IMR-90 (cell line): Measurements from ENCODE around the gene FAM229A. TPM values are rescaled to one million over a fixed set of nuclear protein-coding genes. Genes with fewer than 3 reads are reported as not detected.

Experiments
- ATAC-seq: fragments of 200-7000 bp; cut with Tn5 transposase; 2 replicates; pipeline ENCODE4 v1.9.1; 2020; ENCODE audit warnings: low read depth, mild to moderate bottlenecking, moderate library complexity
- BruUV-seq: library from RNA; stranded (reverse); fragments of 400-500 nt; replicated peaks from 2 replicates; lab custom pipeline; 2021; lab: Mats Ljungman, UMichigan
- CTCF ChIA-PET: fragments of 300-600 bp; formaldehyde crosslinking; extraction: SDS; loops from one replicate; lab custom pipeline; 2021; ENCODE audit warnings: antibody characterized with exemption; lab: Yijun Ruan, JAX
- POLR2A ChIA-PET: fragments of 300-600 bp; sonication (Branson Sonifier 250); formaldehyde crosslinking; loops from one replicate; lab custom pipeline; 2022; ENCODE audit warnings: antibody characterized with exemption; ENCODE audit not compliant: unreplicated experiment; lab: Charles Lee
- DNase-seq: peaks from one replicate; pipeline ENCODE4 v3.0.0; 2013
- H2AFZ ChIP-seq: replicated peaks from 2 replicates; pipeline ENCODE3; 2013; ENCODE audit warnings: low read length, mild to moderate bottlenecking; ENCODE audit not compliant: poor library complexity
- H2AK5ac ChIP-seq: 2 replicates; pipeline ENCODE4 v1.6.1; 2013; ENCODE audit warnings: low read depth, low read length, inconsistent platforms
- H2AK9ac ChIP-seq: replicated peaks from 2 replicates; pipeline ENCODE3; 2013; ENCODE audit warnings: mild to moderate bottlenecking, low read depth, low read length, moderate library complexity; ENCODE audit not compliant: poor library complexity
- H2BK120ac ChIP-seq: 2 replicates; pipeline ENCODE4 v1.6.1; 2013; ENCODE audit warnings: low read depth, low read length, inconsistent platforms
- H2BK15ac ChIP-seq: 3 replicates; pipeline ENCODE4 v1.6.1; 2013; ENCODE audit warnings: low read depth, low read length, inconsistent platforms
- H2BK20ac ChIP-seq: 2 replicates; pipeline ENCODE4 v1.6.1; 2013; ENCODE audit warnings: low read depth, mild to moderate bottlenecking, inconsistent platforms, low read length, moderate library complexity
- H2BK5ac ChIP-seq: 2 replicates; pipeline ENCODE4 v1.6.1; 2013; ENCODE audit warnings: mild to moderate bottlenecking, low read depth, low read length, inconsistent platforms; ENCODE audit not compliant: poor library complexity, severe bottlenecking
- H3K14ac ChIP-seq: replicated peaks from 2 replicates; pipeline ENCODE4 v1.6.1; 2013; ENCODE audit warnings: low read depth, low read length, inconsistent platforms
- H3K18ac ChIP-seq: 2 replicates; pipeline ENCODE4 v1.6.1; 2013; ENCODE audit warnings: low read depth, low read length, control low read depth
- H3K23ac ChIP-seq: 2 replicates; pipeline ENCODE4 v1.6.1; 2013; ENCODE audit warnings: low read depth, low read length, inconsistent platforms
- H3K27ac ChIP-seq: 2 replicates; pipeline ENCODE4 v1.5.1; 2013; ENCODE audit warnings: mild to moderate bottlenecking, control low read depth, low read length; ENCODE audit not compliant: insufficient read depth
- H3K27me3 ChIP-seq: 2 replicates; pipeline ENCODE4 v1.6.1; 2013; ENCODE audit warnings: low read length; ENCODE audit not compliant: control insufficient read depth, insufficient read depth
- H3K36me3 ChIP-seq: 2 replicates; pipeline ENCODE4 v1.6.1; 2013; ENCODE audit warnings: low read length, mixed read lengths; ENCODE audit not compliant: control insufficient read depth, insufficient read depth
- H3K4ac ChIP-seq: 2 replicates; pipeline ENCODE4 v1.6.1; 2013; ENCODE audit warnings: low read depth, low read length, inconsistent platforms
- H3K4me1 ChIP-seq: 2 replicates; pipeline ENCODE4 v1.6.1; 2013; ENCODE audit warnings: low read length, mixed read lengths; ENCODE audit not compliant: control insufficient read depth, insufficient read depth
- H3K4me2 ChIP-seq: 2 replicates; pipeline ENCODE4 v1.6.1; 2013; ENCODE audit warnings: low read depth, mild to moderate bottlenecking, control low read depth, low read length, moderate library complexity
- H3K4me3 ChIP-seq: 2 replicates; pipeline ENCODE4 v1.5.1; 2013; ENCODE audit warnings: low read depth, mild to moderate bottlenecking, control low read depth, low read length, moderate library complexity; ENCODE audit not compliant: insufficient read depth
- H3K56ac ChIP-seq: 2 replicates; pipeline ENCODE4 v1.6.1; 2013; ENCODE audit warnings: low read length, inconsistent platforms; ENCODE audit not compliant: insufficient read depth; ENCODE audit errors: extremely low read depth
- H3K79me1 ChIP-seq, 2 experiments: 2 replicates each; pipeline ENCODE4 v1.6.1; 2013; ENCODE audit warnings: low read length in 2 of 2, inconsistent platforms in 1 of 2, low read depth in 1 of 2
- H3K9ac ChIP-seq: 2 replicates; pipeline ENCODE4 v1.6.1; 2013; ENCODE audit warnings: low read depth, low read length, control low read depth
- H3K9me1 ChIP-seq: 2 replicates; pipeline ENCODE4 v1.6.1; 2013; ENCODE audit warnings: low read length, inconsistent platforms; ENCODE audit not compliant: insufficient read depth
- H3K9me3 ChIP-seq: 2 replicates; pipeline ENCODE4 v1.6.1; 2013; ENCODE audit warnings: low read length; ENCODE audit not compliant: control insufficient read depth, insufficient read depth
- H4K20me1 ChIP-seq: 2 replicates; pipeline ENCODE4 v1.6.1; 2013; ENCODE audit warnings: low read length, inconsistent platforms; ENCODE audit not compliant: insufficient read depth
- H4K5ac ChIP-seq: 2 replicates; pipeline ENCODE4 v1.6.1; 2013; ENCODE audit warnings: mild to moderate bottlenecking, low read depth, low read length, control low read depth
- H4K8ac ChIP-seq, 2 experiments: 2 replicates each; pipeline ENCODE4 v1.6.1; 2013; ENCODE audit warnings: low read depth in 2 of 2, low read length in 2 of 2, control low read depth in 1 of 2, inconsistent platforms in 1 of 2
- H4K91ac ChIP-seq: 2 replicates; pipeline ENCODE4 v1.6.1; 2013; ENCODE audit warnings: low read depth, low read length, inconsistent platforms; ENCODE audit not compliant: insufficient read depth
- BHLHE40 ChIP-seq: fragments of 150-350 bp; IDR thresholded peaks from 2 replicates; pipeline ENCODE4 v1.6.1; 2016; ENCODE audit warnings: mild to moderate bottlenecking, low read depth, low read length
- CEBPB ChIP-seq: IDR thresholded peaks from 2 replicates; pipeline ENCODE4 v1.6.1; 2012; ENCODE audit warnings: low read depth, low read length, improper control_type of control experiment
- CHD1 ChIP-seq: IDR thresholded peaks from 2 replicates; pipeline ENCODE4 v1.6.1; 2012; ENCODE audit warnings: low read depth, low read length, improper control_type of control experiment
- FOS ChIP-seq: fragments of 150-350 bp; IDR thresholded peaks from 2 replicates; pipeline ENCODE4 v1.6.1; 2016; ENCODE audit warnings: low read depth, low read length
- MAFK ChIP-seq: IDR thresholded peaks from 2 replicates; pipeline ENCODE4 v1.6.1; 2012; ENCODE audit warnings: low read depth, low read length, improper control_type of control experiment
- MAZ ChIP-seq: IDR thresholded peaks from 2 replicates; pipeline ENCODE4 v1.6.1; 2012; ENCODE audit warnings: low read depth, mild to moderate bottlenecking, low read length, improper control_type of control experiment, moderate library complexity, borderline replicate concordance
- MXI1 ChIP-seq: IDR thresholded peaks from 2 replicates; pipeline ENCODE4 v1.6.1; 2012; ENCODE audit warnings: low read depth, mild to moderate bottlenecking, low read length, moderate library complexity, borderline replicate concordance
- NFE2L2 ChIP-seq: fragments of 150-350 bp; IDR thresholded peaks from 2 replicates; pipeline ENCODE4 v1.6.1; 2016; ENCODE audit warnings: low read depth, mild to moderate bottlenecking, low read length
- POLR2A ChIP-seq: IDR thresholded peaks from 2 replicates; pipeline ENCODE4 v1.6.1; 2012; ENCODE audit warnings: mild to moderate bottlenecking, low read depth, low read length
- RAD21 ChIP-seq: IDR thresholded peaks from 2 replicates; pipeline ENCODE4 v1.6.1; 2012; ENCODE audit warnings: low read length, improper control_type of control experiment
- RCOR1 ChIP-seq: IDR thresholded peaks from 2 replicates; pipeline ENCODE4 v1.6.1; 2012; ENCODE audit warnings: mild to moderate bottlenecking, low read length, improper control_type of control experiment; ENCODE audit not compliant: insufficient replicate concordance
- RFX5 ChIP-seq: IDR thresholded peaks from 2 replicates; pipeline ENCODE4 v1.8.0; 2012; ENCODE audit warnings: low read depth, mild to moderate bottlenecking, low read length, moderate library complexity
- WGBS, 2 experiments: methylation state at CpG; one replicate each; pipeline versions ENCODE4 v1.1.5 to v1.1.7; 2013; ENCODE audit warnings: missing lambda C conversion rate in 2 of 2; ENCODE audit not compliant: insufficient read length in 1 of 2; ENCODE audit errors: extremely low coverage in 2 of 2; 5-methylcytosine and 5-hydroxymethylcytosine counted together
- dilution Hi-C: fragments of 300-500 bp; cut with HindIII; formaldehyde crosslinking; loops from one replicate; pipeline ENCODE4 v1.14.3; 2018; ENCODE audit warnings: low sequenced_read_pairs; ENCODE audit not compliant: unreplicated experiment
- in situ Hi-C: fragments of 300-500 bp; cut with MboI; formaldehyde crosslinking; loops from 3 replicates; pipeline ENCODE4 v1.14.3; 2019; ENCODE audit warnings: low sequenced_read_pairs, inconsistent platforms, mixed read lengths
- intact Hi-C: fragments of 100-400 bp; cut with micrococcal nuclease; formaldehyde crosslinking; loops from 2 replicates; pipeline ENCODE4 v1.10.0; 2022
- polyA plus RNA-seq, 3 experiments: library from polyadenylated mRNA; depleted of rRNA; stranded (reverse); fragments of >200 nt; gene quantifications; 2 replicates each; pipeline ENCODE4 v1.2.3, GENCODE V29; 2012; ENCODE audit warnings: low replicate concordance in 1 of 3
- total RNA-seq: library from RNA; depleted of rRNA; stranded (reverse); fragments of >200 nt; gene quantifications from 2 replicates; pipeline ENCODE4 v1.2.3, GENCODE V29; 2012
- TF ChIP-seq, protein P1 (sequence below): fragments of 150-350 bp; IDR thresholded peaks from 2 replicates; pipeline ENCODE4 v1.6.1; 2017; ENCODE audit warnings: mild to moderate bottlenecking, antibody characterized with exemption, low read length, low read depth
- TF ChIP-seq, protein P2 (sequence below): conservative IDR thresholded peaks from 2 replicates; pipeline ENCODE4 v1.5.1; 2012; ENCODE audit warnings: mild to moderate bottlenecking, low read depth, low read length, improper control_type of control experiment
- TF ChIP-seq, protein P3 (sequence below): fragments of 150-350 bp; IDR thresholded peaks from 2 replicates; pipeline ENCODE4 v1.6.1; 2016; ENCODE audit warnings: low read depth, mild to moderate bottlenecking, low read length, moderate library complexity, borderline replicate concordance

Gene FAM229A
- total and polyA plus RNA-seq, 2 of the 4 experiments (the other 2 are of a cell fraction): 0.36 to 4.3 TPM

DNA sequence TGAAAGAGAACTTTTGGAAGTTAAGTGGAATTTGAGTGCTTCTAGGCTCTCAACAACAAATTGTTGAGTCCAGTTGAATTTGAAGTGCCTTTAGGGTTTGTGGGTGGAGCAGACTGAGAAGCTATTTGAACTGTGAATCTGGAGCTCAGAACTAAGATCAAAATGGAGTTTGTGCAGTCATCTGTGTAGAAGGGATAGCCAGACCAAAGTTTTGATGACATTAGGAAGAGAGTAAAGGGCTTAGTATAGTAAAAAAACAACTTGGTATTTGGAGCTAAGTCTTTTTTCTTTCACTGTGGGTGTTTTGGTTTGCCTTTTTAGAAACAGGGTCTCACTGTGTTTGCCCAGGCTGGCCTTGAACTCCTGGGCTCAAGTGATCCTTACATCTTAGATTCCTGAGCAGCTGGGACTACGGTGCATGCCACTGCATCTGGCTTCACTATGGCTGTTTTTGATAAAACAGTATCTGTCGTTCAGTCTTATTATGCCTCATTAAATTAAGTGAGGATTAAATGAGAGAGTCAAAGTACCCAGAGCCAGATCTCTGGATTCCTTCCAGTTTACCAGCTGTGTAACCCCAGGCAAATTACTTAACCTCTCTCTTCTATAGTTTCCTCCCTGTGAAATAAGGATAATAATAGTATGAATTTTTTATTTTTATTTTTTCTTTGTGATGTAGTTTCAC is 50.4 kb downstream of the FAM229A start:
- H2BK120ac ChIP-seq: no peak overlapping the region
- no peak overlapping the region for H2AK9ac ChIP-seq
- BruUV-seq: no TSS peak
- no peak overlapping the region for H3K27ac ChIP-seq
- no peak overlapping the region for H3K4me3 ChIP-seq
- dilution Hi-C loops: no loop called here
- H3K36me3 ChIP-seq: peaks cover 5% of the 10 kb centered on the region
- no peak overlapping the region for H2BK5ac ChIP-seq
- no peak overlapping the region for H3K9ac ChIP-seq
- H4K20me1 ChIP-seq: peaks cover 7% of the 10 kb centered on the region
- no peak overlapping the region for H3K14ac ChIP-seq
- H4K5ac ChIP-seq: no peak overlapping the region; the same call in 1 of the 2 replicates
- ATAC-seq (no peak; the same call in 1 of the 2 replicates), DNase-seq (no peak)
- H3K4me2 ChIP-seq: no peak overlapping the region
- H3K4ac ChIP-seq: no peak overlapping the region
- H3K9me3 ChIP-seq: no peaks in the 10 kb centered on the region
- 83% methylated on average over 1 of the region's 2 CpGs; no CpG with 5 or more reads in 1 of the 2 experiments for WGBS, 2 experiments
- H3K18ac ChIP-seq: no peak overlapping the region
- ChIA-PET CTCF (interaction anchor here (0.6 kb wide), 1 partner anchor 53 kb away, joined by 3 read pairs; no protein-coding TSS in a partner anchor), POLR2A (no interaction called here)
- no peak overlapping the region for H2AK5ac ChIP-seq
- no peak overlapping the region for H2BK15ac ChIP-seq
- in situ Hi-C loops: no loop called here
- H3K79me1 ChIP-seq: peaks cover 37 to 67% of the 10 kb centered on the region in 2 experiments
- peaks cover 9% of the 10 kb centered on the region for H3K9me1 ChIP-seq
- peaks cover 5% of the 10 kb centered on the region for H3K4me1 ChIP-seq
- intact Hi-C loops: loop anchor here (5.0 kb wide), 1 partner anchor 70 kb away; no protein-coding TSS in a partner anchor
- no peak overlapping the region for H2AFZ ChIP-seq
- no peak overlapping the region for H3K23ac ChIP-seq
- H4K91ac ChIP-seq: no peak overlapping the region
- no peak overlapping the region for H4K8ac ChIP-seq
- no peak overlapping the region for H2BK20ac ChIP-seq
- H3K56ac ChIP-seq: no peak overlapping the region
- H3K27me3 ChIP-seq: no peaks in the 10 kb centered on the region
- no peak for TF ChIP-seq CEBPB
- no peak for TF ChIP-seq RFX5
- no peak for TF ChIP-seq MAFK
- no peak for TF ChIP-seq RCOR1
- no peak for TF ChIP-seq FOS
- no peak for TF ChIP-seq BHLHE40
- no peak for TF ChIP-seq CHD1
- TF ChIP-seq, protein P1, sequence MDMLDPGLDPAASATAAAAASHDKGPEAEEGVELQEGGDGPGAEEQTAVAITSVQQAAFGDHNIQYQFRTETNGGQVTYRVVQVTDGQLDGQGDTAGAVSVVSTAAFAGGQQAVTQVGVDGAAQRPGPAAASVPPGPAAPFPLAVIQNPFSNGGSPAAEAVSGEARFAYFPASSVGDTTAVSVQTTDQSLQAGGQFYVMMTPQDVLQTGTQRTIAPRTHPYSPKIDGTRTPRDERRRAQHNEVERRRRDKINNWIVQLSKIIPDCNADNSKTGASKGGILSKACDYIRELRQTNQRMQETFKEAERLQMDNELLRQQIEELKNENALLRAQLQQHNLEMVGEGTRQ: no peak
- TF ChIP-seq, protein P2, sequence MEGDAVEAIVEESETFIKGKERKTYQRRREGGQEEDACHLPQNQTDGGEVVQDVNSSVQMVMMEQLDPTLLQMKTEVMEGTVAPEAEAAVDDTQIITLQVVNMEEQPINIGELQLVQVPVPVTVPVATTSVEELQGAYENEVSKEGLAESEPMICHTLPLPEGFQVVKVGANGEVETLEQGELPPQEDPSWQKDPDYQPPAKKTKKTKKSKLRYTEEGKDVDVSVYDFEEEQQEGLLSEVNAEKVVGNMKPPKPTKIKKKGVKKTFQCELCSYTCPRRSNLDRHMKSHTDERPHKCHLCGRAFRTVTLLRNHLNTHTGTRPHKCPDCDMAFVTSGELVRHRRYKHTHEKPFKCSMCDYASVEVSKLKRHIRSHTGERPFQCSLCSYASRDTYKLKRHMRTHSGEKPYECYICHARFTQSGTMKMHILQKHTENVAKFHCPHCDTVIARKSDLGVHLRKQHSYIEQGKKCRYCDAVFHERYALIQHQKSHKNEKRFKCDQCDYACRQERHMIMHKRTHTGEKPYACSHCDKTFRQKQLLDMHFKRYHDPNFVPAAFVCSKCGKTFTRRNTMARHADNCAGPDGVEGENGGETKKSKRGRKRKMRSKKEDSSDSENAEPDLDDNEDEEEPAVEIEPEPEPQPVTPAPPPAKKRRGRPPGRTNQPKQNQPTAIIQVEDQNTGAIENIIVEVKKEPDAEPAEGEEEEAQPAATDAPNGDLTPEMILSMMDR: no peak
- TF ChIP-seq, protein P3, sequence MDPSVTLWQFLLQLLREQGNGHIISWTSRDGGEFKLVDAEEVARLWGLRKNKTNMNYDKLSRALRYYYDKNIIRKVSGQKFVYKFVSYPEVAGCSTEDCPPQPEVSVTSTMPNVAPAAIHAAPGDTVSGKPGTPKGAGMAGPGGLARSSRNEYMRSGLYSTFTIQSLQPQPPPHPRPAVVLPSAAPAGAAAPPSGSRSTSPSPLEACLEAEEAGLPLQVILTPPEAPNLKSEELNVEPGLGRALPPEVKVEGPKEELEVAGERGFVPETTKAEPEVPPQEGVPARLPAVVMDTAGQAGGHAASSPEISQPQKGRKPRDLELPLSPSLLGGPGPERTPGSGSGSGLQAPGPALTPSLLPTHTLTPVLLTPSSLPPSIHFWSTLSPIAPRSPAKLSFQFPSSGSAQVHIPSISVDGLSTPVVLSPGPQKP: no peak
- no peak for TF ChIP-seq MXI1
- no peak for TF ChIP-seq POLR2A
- TF ChIP-seq RAD21: no peak
- no peak for TF ChIP-seq MAZ
- TF ChIP-seq NFE2L2: no peak
